Measurements from ENCODE around the gene ELAPOR1.
A peak's percentile ranks its signal among the peaks of the same experiment; 100 is the strongest.

The ELAPOR1 gene

GRCh38 chr1:109113590-109114341, at the start of gene ELAPOR1:
TSS of gene ELAPOR1 (plus strand) at chr1:109114115. CDS start at chr1:109114184, 69 bp downstream.
- peak; percentile 54 for DNase-seq (ENCODE audit: low read depth, low spot score)

GRCh38 chr1:109065137-109065536, 48.8 kb upstream of the ELAPOR1 start:
- DNase-seq (ENCODE audit: low read depth, low spot score), result no peak

GRCh38 chr1:109067883-109068282, 46.0 kb upstream of the ELAPOR1 start:
- no peak for DNase-seq (ENCODE audit: low read depth, low spot score)

- no peak for DNase-seq (ENCODE audit: low read depth, low spot score)
Measured at GRCh38 chr1:109069294-109069693, 44.6 kb upstream of the ELAPOR1 start.

- peak; percentile 99 for DNase-seq (ENCODE audit: low read depth, low spot score)
Measured at GRCh38 chr1:109075531-109076490, 38.1 kb upstream of the ELAPOR1 start, which contains the start of gene TAF13. TSS of gene TAF13 (minus strand) at chr1:109076003. CDS start at chr1:109075947, 56 bp downstream.

GRCh38 chr1:109078317-109078716, 35.6 kb upstream of the ELAPOR1 start:
- no peak for DNase-seq (ENCODE audit: low read depth, low spot score)

- DNase-seq (ENCODE audit: low read depth, low spot score), result no peak
Measured at GRCh38 chr1:109079240-109079622, 34.7 kb upstream of the ELAPOR1 start.

GRCh38 chr1:109080441-109081082, 33.4 kb upstream of the ELAPOR1 start:
- DNase-seq (ENCODE audit: low read depth, low spot score), result no peak

GRCh38 chr1:109083501-109083900, 30.4 kb upstream of the ELAPOR1 start:
- no peak for DNase-seq (ENCODE audit: low read depth, low spot score)

- DNase-seq (ENCODE audit: low read depth, low spot score), result peak; percentile 86
Measured at GRCh38 chr1:109083923-109084322, 30.0 kb upstream of the ELAPOR1 start.

GRCh38 chr1:109084563-109085517, 29.1 kb upstream of the ELAPOR1 start:
- DNase-seq (ENCODE audit: low read depth, low spot score), result peak; percentile 83

- peak; percentile 82 for DNase-seq (ENCODE audit: low read depth, low spot score)
Measured at GRCh38 chr1:109089242-109090015, 24.5 kb upstream of the ELAPOR1 start.

- peak; percentile 96 for DNase-seq (ENCODE audit: low read depth, low spot score)
Measured at GRCh38 chr1:109090196-109091077, 23.5 kb upstream of the ELAPOR1 start, which contains the start of gene TMEM167B. TSS of gene TMEM167B (plus strand) at chr1:109090764. CDS start at chr1:109090873, 109 bp downstream.

- peak; percentile 70 for DNase-seq (ENCODE audit: low read depth, low spot score)
Measured at GRCh38 chr1:109091078-109091838, 22.7 kb upstream of the ELAPOR1 start.

- DNase-seq (ENCODE audit: low read depth, low spot score), result peak; percentile 15
Measured at GRCh38 chr1:109091839-109092193, 22.1 kb upstream of the ELAPOR1 start.

- DNase-seq (ENCODE audit: low read depth, low spot score), result peak; percentile 54
Measured at GRCh38 chr1:109094377-109094803, 19.5 kb upstream of the ELAPOR1 start.

GRCh38 chr1:109094871-109095270, 19.0 kb upstream of the ELAPOR1 start:
- DNase-seq (ENCODE audit: low read depth, low spot score), result no peak

- DNase-seq (ENCODE audit: low read depth, low spot score), result no peak
Measured at GRCh38 chr1:109095631-109096030, 18.3 kb upstream of the ELAPOR1 start.

All from astrocyte of the hippocampus (primary cell).